ENCODE measurements around the gene ULK4.
"Not testable (repeated sequence)": the region's sequence is repeated elsewhere in the genome, so short reads cannot be mapped to it uniquely, and the experiment has no call there.

Gene ULK4

DNA sequence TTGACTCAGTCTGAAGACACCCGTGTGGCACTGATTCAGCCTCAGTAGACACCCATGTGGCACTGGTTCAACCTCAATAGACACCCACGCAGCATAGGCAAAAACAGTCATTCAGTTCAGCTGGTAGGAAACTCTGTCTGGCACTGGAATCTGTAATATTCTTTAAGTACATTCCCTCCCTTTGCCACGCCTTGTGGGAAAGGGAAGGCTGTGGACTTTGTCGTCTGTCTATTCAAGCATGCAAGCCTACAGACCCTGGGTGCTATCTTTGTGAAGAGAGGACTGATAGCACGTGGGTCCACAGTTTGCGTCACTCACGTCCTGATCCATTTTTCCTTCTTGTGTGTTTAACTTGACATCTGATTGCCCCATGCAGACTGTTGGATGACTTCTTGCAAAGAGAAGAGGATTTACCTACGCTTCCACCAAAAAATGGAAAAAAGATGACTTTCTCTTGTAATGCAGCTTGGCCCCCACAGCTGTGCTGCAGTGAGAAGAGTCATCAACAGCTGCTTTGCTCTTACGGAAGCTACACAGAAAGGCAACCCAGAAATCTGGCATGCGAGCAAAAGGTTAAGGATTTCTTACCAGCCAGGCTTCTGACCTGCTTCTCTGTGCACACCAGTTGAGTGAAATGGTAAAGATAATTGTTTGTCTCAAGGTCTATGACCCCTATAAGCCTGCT, 278.1 kb downstream of the ULK4 start:
- no peak for DNase-seq

DNA sequence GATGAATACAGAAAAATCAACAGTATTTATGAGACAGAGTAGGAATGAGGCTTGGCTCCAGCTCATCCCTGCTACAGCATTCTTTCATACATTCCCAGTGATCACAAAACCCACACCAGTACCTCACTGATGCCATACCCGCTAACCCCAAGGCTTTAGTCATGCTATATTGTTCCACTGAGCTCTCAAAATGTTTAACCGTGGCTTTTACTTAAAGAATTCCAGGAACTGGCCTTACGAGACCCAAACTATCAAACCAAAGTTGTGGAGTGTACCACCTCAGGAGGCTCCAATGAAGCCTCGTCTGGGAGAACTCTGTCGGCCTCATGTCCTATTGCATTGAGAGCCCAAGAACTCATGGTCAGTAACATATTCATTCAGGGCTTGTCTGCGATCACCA, 278.9 kb downstream of the ULK4 start:
- DNase-seq, result no peak

DNA sequence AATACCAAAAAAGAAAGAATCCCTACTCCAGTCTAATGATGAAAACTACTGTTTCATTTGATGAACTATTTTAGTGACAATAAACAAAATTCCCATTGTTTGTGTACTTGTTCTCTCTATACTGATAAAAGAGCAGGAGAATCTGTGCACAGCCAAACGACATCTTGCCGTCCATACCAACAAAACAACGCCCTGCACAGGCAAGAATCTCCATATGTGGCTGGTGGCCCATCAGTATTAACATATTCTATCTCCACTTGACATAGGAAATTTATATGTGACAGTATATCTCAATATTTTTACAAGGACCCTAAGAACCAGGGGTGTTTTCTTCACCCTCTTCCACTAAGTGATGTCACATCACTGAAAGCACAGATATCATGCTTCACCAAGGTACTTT, 279.5 kb downstream of the ULK4 start:
- no peak for DNase-seq

DNA sequence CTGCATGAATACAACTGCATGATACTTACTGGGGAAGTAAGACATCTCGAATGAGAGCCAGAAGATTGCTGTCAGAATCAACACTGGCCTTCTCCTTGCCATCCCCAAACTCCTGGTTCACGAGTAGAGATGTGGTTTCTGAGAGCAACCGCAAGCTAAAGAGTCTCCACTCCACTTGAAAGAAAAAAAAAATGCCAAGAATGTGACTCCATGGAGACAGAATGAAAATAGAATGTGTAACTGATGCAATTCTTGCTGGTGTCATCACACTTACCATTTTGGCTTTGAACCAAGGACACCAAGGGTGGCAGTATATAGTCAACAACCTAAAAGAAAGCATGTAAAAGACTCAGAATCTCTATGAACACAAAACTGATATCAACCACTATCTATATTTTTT, 280.4 kb downstream of the ULK4 start:
- no peak for DNase-seq

- DNase-seq, result no peak
Measured at GRCh38 chr3:41679374-41679773, 282.5 kb downstream of the ULK4 start.

DNA sequence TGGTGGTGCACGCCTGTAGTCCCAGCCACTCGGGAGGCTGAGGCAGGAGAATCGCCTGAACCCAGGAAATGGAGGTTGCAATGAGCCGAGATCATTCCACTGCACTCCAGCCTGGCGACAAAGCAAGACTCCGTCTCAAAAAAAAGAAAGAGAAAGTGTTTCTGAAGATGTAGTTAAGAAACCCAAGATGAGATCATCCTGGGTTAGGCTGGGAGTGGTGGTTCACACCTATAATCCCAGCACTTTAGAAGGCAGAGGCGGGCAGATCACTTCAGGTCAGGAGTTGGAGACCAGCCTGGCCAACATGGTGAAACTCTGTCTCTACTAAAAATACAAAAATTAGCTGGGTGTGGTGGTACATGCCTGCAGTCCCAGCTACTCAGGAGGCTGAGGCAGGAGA, 286.8 kb downstream of the ULK4 start:
- DNase-seq, result not testable (repeated sequence)

- DNase-seq, result no peak
Measured at GRCh38 chr3:41674449-41674848, 287.5 kb downstream of the ULK4 start.

GRCh38 chr3:41673650-41674049, 288.3 kb downstream of the ULK4 start:
- DNase-seq, result no peak

GRCh38 chr3:41668379-41668778, 293.5 kb downstream of the ULK4 start:
- DNase-seq, result no peak

DNA sequence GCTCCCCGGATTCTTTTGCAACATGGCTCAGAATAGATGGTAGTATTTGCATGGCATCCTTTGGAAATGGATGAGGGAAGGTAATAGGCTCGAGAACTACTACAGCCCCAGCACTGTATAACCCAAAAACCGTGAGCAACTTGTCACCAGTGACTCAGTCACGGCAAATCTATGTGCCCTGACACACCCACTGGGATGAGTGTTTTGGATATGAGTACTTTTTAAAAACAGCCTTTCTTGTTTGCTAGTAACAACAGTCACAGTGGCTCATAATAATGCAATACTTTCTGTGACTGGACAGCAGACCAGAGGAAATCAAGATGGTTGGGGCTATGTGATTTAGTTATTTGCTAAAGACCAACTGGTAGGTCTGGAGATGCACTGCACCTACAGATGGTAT, 299.6 kb downstream of the ULK4 start:
- DNase-seq, result no peak

GRCh38 chr3:41661796-41662195, 300.1 kb downstream of the ULK4 start:
- no peak for DNase-seq

DNA sequence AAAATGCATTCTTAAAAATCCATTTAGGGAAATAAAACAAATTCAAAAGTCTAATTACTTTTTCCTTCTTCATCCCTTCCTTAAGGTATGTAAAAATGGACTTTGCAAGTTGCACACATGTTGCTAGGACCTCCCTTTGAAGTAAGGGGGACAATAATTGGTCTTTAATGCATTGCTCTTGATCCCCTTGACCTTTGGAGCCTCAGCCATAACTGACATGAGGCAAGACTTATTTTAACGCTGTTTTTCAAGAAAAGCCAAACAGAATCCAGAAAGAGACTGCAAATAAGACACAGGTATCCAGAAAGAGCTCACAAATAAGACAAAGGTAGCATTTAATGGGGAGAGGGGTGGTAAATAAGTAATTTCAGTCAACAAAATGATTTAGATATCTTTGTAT, 301.4 kb downstream of the ULK4 start:
- DNase-seq, result no peak

- no peak for DNase-seq
Measured at GRCh38 chr3:41653571-41654239, 308.2 kb downstream of the ULK4 start.

- no peak for DNase-seq
Measured at GRCh38 chr3:41652931-41653330, 309.0 kb downstream of the ULK4 start.

- DNase-seq, result no peak
Measured at GRCh38 chr3:41652506-41652905, 309.4 kb downstream of the ULK4 start.

- DNase-seq, result no peak
Measured at GRCh38 chr3:41651718-41652117, 310.2 kb downstream of the ULK4 start.

GRCh38 chr3:41650406-41650805, 311.5 kb downstream of the ULK4 start:
- DNase-seq, result no peak

DNA sequence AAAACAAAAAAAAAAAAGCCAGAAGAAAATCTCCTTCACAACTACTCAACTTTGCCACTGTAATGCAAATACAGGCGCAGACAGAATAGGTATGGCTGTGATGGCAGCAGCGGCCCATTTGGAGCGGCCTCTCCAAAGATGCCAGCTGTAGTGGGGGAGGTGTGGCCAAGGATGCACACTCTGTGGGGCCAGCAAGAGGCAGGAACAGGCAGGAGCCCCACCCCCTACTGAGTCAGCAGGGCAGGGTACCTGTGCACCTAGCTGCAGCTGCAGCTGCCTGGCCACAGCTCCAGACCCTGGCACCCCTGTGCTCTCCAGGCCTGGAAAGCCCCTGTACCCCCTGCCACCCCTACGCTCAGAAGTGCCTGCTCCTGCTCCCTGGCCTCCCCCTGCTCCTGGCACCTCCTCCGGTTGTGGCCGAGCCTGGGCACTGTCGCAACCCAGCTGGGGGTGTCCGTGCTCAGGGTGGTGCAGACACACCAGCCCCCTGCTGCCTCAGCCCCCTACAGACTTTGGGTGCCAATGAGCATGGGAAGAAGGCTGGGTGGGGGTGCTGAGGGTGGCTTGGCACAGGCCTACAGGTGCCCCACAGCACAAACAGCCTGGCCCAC, 312.7 kb downstream of the ULK4 start:
- DNase-seq, result no peak

- DNase-seq, result not testable (repeated sequence)
Measured at GRCh38 chr3:41647730-41648129, 314.2 kb downstream of the ULK4 start.

DNA sequence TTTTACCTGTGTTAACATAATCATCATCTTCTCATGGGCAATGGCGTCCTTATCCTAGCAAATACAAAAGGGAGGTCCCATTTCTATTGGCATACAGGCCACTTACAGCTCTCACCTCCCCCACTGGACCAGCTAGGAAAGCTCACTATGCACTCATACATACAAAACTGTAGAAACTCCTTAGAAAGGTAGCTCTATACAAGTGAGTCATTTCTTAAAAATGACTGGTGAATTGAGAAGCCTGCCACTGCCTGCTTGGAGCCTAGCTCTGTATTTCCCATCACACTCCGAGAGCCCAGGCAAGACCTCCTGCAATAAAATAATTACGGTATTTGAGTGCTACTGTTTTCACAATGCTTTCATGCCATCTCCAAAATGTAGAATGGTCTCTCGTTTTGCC, 321.8 kb downstream of the ULK4 start:
- DNase-seq, result no peak

DNA sequence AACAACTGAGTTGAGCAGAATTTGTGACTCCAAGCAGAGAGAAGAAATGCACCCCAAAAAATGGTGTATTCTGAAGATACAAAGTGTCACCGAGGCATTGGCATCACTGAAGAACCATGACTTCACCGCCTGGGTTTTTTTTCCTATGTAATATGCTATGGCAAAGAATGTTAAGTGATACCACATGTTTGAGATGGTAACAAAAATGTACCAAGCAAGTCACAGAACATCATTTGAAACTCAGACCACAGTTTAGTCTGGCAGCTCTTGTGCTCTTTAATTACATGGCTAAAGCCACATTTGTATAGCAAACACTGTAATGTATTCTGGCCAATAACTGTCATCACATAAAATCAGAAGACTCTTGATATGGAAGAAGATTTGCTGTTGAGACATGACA, 323.5 kb downstream of the ULK4 start:
- DNase-seq, result no peak

GRCh38 chr3:41632700-41633099, 329.2 kb downstream of the ULK4 start:
- no peak for DNase-seq

GRCh38 chr3:41630708-41631107, 331.2 kb downstream of the ULK4 start:
- DNase-seq, result no peak

GRCh38 chr3:41629986-41630385, 331.9 kb downstream of the ULK4 start:
- DNase-seq, result no peak

GRCh38 chr3:41629072-41629471, 332.8 kb downstream of the ULK4 start:
- no peak for DNase-seq
